Activated naive CD8-positive, alpha-beta T cell treated with anti-CD3 and anti-CD28 coated beads, Interleukin-2, amount 50 U/mL, for 24 hours (primary cell): ENCODE data around the gene NUF2.
A peak's percentile ranks its signal among the peaks of the same experiment; 100 is the strongest.
"Not testable (repeated sequence)": the region's sequence is repeated elsewhere in the genome, so short reads cannot be mapped to it uniquely, and the experiment has no call there.

Experiments used
- ATAC-seq: fragments of 150-1000 bp; cut with Tn5 transposase; one replicate; pipeline ENCODE4 v1.10.0; 2021
- DNase-seq: peaks from one replicate; pipeline ENCODE4 v3.0.0; 2021
- H3K27ac Mint-ChIP-seq: one replicate; pipeline ENCODE4 v1.8.0; 2021; ENCODE audit warnings: mild to moderate bottlenecking, mixed read lengths
- H3K27me3 Mint-ChIP-seq: one replicate; pipeline ENCODE4 v1.8.0; 2021; ENCODE audit warnings: mixed read lengths
- H3K36me3 Mint-ChIP-seq: one replicate; pipeline ENCODE4 v1.8.0; 2021; ENCODE audit warnings: low read depth, mixed read lengths
- H3K4me1 Mint-ChIP-seq: one replicate; pipeline ENCODE4 v1.8.0; 2021; ENCODE audit warnings: mixed read lengths
- H3K4me3 Mint-ChIP-seq: one replicate; pipeline ENCODE4 v1.8.0; 2021; ENCODE audit warnings: mild to moderate bottlenecking, moderate library complexity, mixed read lengths
- H3K9me3 Mint-ChIP-seq: one replicate; pipeline ENCODE4 v1.8.0; 2021; ENCODE audit warnings: mixed read lengths

Gene NUF2

GRCh38 chr1:163305441-163305840 lies 16.3 kb upstream of the NUF2 start:
- H3K36me3 Mint-ChIP-seq: peaks cover 25% of the 10 kb centered on the region
- no peak overlapping the region for H3K4me3 Mint-ChIP-seq
- no peak overlapping the region for H3K27ac Mint-ChIP-seq
- ATAC-seq (no peak), DNase-seq (no peak)
- H3K4me1 Mint-ChIP-seq: peaks cover 4% of the 10 kb centered on the region
- no peaks in the 10 kb centered on the region for H3K9me3 Mint-ChIP-seq
- no peaks in the 10 kb centered on the region for H3K27me3 Mint-ChIP-seq

- H3K4me3 Mint-ChIP-seq: no peak overlapping the region
- no peak overlapping the region for H3K27ac Mint-ChIP-seq
- H3K4me1 Mint-ChIP-seq: peaks cover 4% of the 10 kb centered on the region
- no peaks in the 10 kb centered on the region for H3K9me3 Mint-ChIP-seq
- ATAC-seq: no peak
- peaks cover 30% of the 10 kb centered on the region for H3K36me3 Mint-ChIP-seq
- no peaks in the 10 kb centered on the region for H3K27me3 Mint-ChIP-seq
- DNase-seq: no peak
Observed at GRCh38 chr1:163307479-163308171, 14.1 kb upstream of the NUF2 start.

- Mint-ChIP-seq H3K27ac (no peak overlapping the region), H3K27me3 (no peaks in the 10 kb centered on the region), H3K36me3 (peaks cover 26% of the 10 kb centered on the region), H3K9me3 (no peaks in the 10 kb centered on the region), H3K4me3 (no peak overlapping the region), H3K4me1 (peaks cover 4% of the 10 kb centered on the region)
- ATAC-seq (peak; percentile 40), DNase-seq (no peak)
Observed at GRCh38 chr1:163308811-163309210, 12.9 kb upstream of the NUF2 start.

- Mint-ChIP-seq H3K4me1 (peaks cover 8% of the 10 kb centered on the region), H3K4me3 (no peak overlapping the region), H3K36me3 (peaks cover 10% of the 10 kb centered on the region), H3K9me3 (no peaks in the 10 kb centered on the region), H3K27me3 (no peaks in the 10 kb centered on the region), H3K27ac (no peak overlapping the region)
- DNase-seq (peak; percentile 38), ATAC-seq (no peak)
Observed at GRCh38 chr1:163315773-163316374, 5.9 kb upstream of the NUF2 start.

GRCh38 chr1:163320891-163321290 lies 863 bp upstream of the NUF2 start:
- Mint-ChIP-seq H3K36me3 (peaks cover 6% of the 10 kb centered on the region), H3K4me3 (peak overlapping the region; percentile 91), H3K9me3 (no peaks in the 10 kb centered on the region), H3K27me3 (no peaks in the 10 kb centered on the region), H3K4me1 (peaks cover 24% of the 10 kb centered on the region), H3K27ac (peak overlapping the region; percentile 94)
- ATAC-seq: no peak
- no peak for DNase-seq

GRCh38 chr1:163323339-163323738 lies 1.6 kb downstream of the NUF2 start:
- Mint-ChIP-seq H3K36me3 (peaks cover 13% of the 10 kb centered on the region), H3K4me3 (peak overlapping the region; percentile 91), H3K4me1 (peaks cover 24% of the 10 kb centered on the region)
- not testable (repeated sequence) for H3K27me3 Mint-ChIP-seq, H3K9me3 Mint-ChIP-seq, ATAC-seq, H3K27ac Mint-ChIP-seq, DNase-seq

DNA sequence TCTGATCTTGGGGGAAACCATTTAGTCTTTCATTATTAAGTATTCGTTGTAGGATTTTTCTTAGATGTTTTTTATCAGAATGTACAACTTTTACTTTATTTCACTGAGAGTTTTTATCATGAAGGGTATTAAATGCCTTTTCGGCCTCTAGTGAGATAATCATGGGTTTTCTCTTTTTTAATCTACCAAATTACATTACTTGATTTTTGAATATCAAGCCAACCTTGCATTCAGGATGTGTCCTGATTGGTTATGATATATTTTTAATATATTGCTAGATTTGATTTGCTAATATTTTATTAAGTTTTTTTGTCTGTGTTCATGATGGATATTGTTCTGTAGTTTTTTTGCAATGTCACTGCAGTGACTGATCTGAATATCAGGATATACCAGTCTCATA lies 9.4 kb downstream of the NUF2 start:
- no peak overlapping the region for H3K27ac Mint-ChIP-seq
- no peaks in the 10 kb centered on the region for H3K27me3 Mint-ChIP-seq
- no peak for ATAC-seq
- H3K4me1 Mint-ChIP-seq: no peaks in the 10 kb centered on the region
- H3K36me3 Mint-ChIP-seq: peaks cover 63% of the 10 kb centered on the region
- DNase-seq: no peak
- peaks cover 21% of the 10 kb centered on the region for H3K9me3 Mint-ChIP-seq
- no peak overlapping the region for H3K4me3 Mint-ChIP-seq

DNA sequence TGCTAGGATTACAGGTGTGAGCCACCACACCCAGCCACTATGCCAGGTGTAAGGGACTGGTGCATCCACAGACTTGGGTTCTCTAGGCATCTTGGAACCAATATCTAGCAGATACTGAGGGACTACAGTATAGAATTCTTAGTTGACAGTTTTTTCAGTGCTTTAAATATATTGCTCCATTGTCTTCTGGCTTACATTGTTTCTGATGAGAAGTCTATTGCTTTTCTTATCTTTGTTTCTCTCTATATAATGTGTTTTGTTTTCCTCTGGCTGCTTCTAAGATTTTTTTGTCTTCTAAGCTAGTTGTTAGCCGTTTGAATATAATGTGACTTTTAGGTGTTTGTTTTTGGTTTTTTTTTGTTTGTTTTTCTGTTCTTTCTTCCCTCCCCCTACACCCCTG lies 13.5 kb downstream of the NUF2 start:
- Mint-ChIP-seq H3K4me3 (no peak overlapping the region), H3K36me3 (peaks cover 64% of the 10 kb centered on the region), H3K9me3 (peaks cover 21% of the 10 kb centered on the region), H3K4me1 (no peaks in the 10 kb centered on the region), H3K27me3 (no peaks in the 10 kb centered on the region), H3K27ac (no peak overlapping the region)
- ATAC-seq (no peak), DNase-seq (no peak)

- Mint-ChIP-seq H3K9me3 (peaks cover 9% of the 10 kb centered on the region), H3K27ac (no peak overlapping the region), H3K4me3 (no peak overlapping the region), H3K4me1 (no peaks in the 10 kb centered on the region), H3K36me3 (peaks cover 52% of the 10 kb centered on the region), H3K27me3 (no peaks in the 10 kb centered on the region)
- no peak for ATAC-seq
- no peak for DNase-seq
Observed at GRCh38 chr1:163337631-163338030, 15.9 kb downstream of the NUF2 start.

DNA sequence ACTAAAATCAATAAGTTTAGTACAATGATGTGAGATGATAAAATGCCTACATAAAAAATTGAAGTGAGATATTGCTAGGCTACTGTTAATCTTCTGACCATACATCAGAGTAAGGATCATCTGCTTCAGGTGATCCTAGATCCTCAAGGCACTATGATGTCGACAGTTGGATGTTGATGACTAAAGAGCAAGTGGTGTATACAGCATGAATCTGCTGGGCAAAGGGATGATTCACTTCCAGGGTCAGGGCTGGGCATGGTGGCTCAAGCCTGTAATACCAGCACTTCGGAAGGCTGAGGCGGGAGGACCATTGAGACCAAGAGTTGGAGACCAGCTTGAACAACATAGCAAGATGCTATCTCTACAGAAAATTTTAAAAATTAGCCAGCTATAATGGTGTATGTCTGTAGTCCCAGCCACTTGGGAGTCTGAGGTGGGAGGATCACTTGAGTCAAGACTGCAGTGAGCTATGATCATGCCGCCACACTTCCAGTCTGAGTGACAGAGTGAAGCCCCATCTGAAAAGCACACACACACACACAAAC lies 24.6 kb downstream of the NUF2 start:
- no peaks in the 10 kb centered on the region for H3K27me3 Mint-ChIP-seq
- DNase-seq (no peak), ATAC-seq (no peak)
- H3K9me3 Mint-ChIP-seq: no peaks in the 10 kb centered on the region
- peaks cover 55% of the 10 kb centered on the region for H3K36me3 Mint-ChIP-seq
- no peaks in the 10 kb centered on the region for H3K4me1 Mint-ChIP-seq
- H3K27ac Mint-ChIP-seq: no peak overlapping the region
- H3K4me3 Mint-ChIP-seq: no peak overlapping the region

DNA sequence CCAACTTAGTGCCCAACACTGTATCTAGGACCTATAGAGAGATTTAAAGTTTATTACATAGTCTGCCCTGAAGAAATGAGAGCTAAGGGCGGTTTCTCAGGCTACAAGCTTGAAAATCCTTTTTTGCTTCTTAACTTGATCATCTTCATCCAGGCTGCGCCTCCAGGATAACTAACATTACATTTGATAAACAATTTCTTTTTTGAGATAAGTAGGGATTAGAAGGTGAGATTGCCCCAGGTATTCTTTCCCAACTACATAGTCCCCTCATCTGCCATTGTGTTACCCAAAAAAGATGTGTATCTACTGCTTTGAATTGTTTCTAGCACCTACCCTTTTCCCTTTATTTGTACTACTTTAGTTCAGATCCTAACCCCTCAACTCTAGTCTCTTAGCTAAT lies 25.4 kb downstream of the NUF2 start:
- Mint-ChIP-seq H3K9me3 (no peaks in the 10 kb centered on the region), H3K36me3 (peaks cover 59% of the 10 kb centered on the region), H3K4me1 (no peaks in the 10 kb centered on the region), H3K27me3 (no peaks in the 10 kb centered on the region), H3K27ac (no peak overlapping the region), H3K4me3 (no peak overlapping the region)
- ATAC-seq: no peak
- no peak for DNase-seq

GRCh38 chr1:163351912-163352311 lies 30.2 kb downstream of the NUF2 start:
- H3K36me3 Mint-ChIP-seq: peaks cover 38% of the 10 kb centered on the region
- DNase-seq: no peak
- no peaks in the 10 kb centered on the region for H3K27me3 Mint-ChIP-seq
- H3K27ac Mint-ChIP-seq: no peak overlapping the region
- H3K9me3 Mint-ChIP-seq: no peaks in the 10 kb centered on the region
- ATAC-seq: no peak
- no peak overlapping the region for H3K4me3 Mint-ChIP-seq
- H3K4me1 Mint-ChIP-seq: no peaks in the 10 kb centered on the region

- H3K27ac Mint-ChIP-seq: no peak overlapping the region
- no peak overlapping the region for H3K4me3 Mint-ChIP-seq
- H3K9me3 Mint-ChIP-seq: no peaks in the 10 kb centered on the region
- no peak for DNase-seq
- peaks cover 6% of the 10 kb centered on the region for H3K27me3 Mint-ChIP-seq
- H3K4me1 Mint-ChIP-seq: no peaks in the 10 kb centered on the region
- no peak for ATAC-seq
- H3K36me3 Mint-ChIP-seq: peaks cover 3% of the 10 kb centered on the region
Observed at GRCh38 chr1:163357378-163357777, 35.6 kb downstream of the NUF2 start.

GRCh38 chr1:163358172-163358571 lies 36.4 kb downstream of the NUF2 start:
- not testable (repeated sequence) for H3K27me3 Mint-ChIP-seq, DNase-seq, H3K9me3 Mint-ChIP-seq, H3K27ac Mint-ChIP-seq, H3K4me1 Mint-ChIP-seq, H3K36me3 Mint-ChIP-seq, ATAC-seq, H3K4me3 Mint-ChIP-seq

DNA sequence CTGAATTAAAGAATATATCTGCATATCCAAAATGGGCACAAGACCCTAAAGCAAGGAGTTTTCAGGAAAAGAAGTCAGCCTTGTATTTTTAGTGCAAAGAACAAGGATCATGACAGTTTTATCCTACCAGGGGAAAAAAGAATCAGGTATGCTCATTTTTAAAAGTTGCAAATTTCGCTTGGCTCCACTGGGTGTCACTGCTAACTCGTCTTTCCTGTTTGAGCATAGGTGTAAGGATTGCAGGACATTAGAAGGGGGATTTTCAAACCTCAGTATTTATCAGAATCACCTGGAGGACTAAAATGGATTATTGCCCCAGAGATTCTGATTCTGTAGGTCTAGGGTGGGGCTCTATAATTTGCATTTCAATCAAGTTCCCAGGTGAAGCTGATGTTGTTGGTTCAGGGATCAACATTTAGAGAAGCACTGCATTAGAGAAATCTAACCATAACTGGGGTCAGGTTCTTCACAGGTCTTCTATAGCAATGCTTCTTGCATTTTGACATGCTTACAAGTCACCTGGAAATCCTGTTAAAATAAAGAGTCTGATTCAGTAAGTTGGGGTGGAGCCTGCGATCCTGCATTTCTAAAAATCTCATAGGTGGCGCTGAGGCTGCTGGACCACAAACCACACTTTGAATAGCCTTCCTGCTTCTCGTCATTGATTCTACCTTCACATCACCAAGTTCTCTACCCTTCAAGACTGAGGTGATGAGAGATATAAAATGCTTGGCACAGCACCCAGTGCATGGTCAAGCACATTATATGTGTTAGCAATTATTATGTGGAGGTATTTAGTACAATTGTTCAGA lies 39.6 kb downstream of the NUF2 start:
- Mint-ChIP-seq H3K4me1 (no peaks in the 10 kb centered on the region), H3K36me3 (no peaks in the 10 kb centered on the region), H3K27me3 (peaks cover 8% of the 10 kb centered on the region), H3K4me3 (no peak overlapping the region), H3K27ac (no peak overlapping the region), H3K9me3 (no peaks in the 10 kb centered on the region)
- no peak for ATAC-seq
- DNase-seq: no peak
